ENCODE data around the gene RANGRF.
"Not testable (repeated sequence)": the region's sequence is repeated elsewhere in the genome, so short reads cannot be mapped to it uniquely, and the experiment has no call there.

Gene RANGRF

GRCh38 chr17:8288336-8289102, at the start of gene RANGRF:
Gene RANGRF (plus strand): TSS chr17:8288670. CDS start chr17:8288789, 119 bp downstream.
- DNase-seq (ENCODE audit: low read depth): peak; percentile 74

GRCh38 chr17:8243827-8244226, 44.6 kb upstream of the RANGRF start:
- DNase-seq (ENCODE audit: low read depth): no peak

GRCh38 chr17:8244768-8245167, 43.7 kb upstream of the RANGRF start:
- DNase-seq (ENCODE audit: low read depth): no peak

DNA sequence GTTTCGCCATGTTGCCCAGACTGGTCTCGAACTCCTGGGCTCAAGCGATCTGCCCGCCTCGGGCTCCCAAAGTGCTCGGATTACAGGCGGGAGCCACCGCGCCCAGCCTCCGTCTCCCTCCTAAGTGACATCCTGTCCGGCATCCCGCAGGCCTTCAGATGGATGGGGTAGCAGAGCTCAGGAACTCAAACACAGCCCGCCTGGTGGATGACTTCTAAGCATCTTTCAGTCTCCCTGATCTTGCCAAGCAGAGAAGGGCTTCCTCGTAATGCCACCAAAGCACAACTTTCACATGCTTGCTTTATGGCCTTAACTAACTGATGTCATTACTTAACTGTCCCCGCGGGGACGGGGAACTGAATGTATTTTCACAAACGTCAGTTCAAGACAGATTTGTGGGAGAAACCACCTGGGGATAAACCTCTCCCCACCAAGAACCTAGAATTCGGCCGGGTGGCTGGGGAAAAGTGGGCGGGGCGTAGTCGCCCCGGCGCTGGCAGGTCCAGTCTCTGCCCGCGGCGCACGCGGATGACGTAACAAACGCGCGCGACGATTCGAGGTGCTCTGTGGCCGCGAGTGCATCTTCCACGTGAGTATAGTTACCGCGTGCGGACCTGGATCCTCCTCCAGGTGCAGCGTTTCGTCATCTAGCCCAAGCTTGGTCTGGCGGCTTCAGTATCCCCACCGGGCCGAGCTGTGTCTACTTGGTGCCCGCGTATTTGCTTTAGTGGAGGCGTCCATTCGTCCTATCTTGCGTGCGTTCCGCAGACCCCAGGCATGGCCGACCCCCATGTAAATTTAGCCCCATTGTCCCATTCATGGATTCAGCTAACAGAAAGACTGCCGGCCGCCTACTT, 39.5 kb upstream of the RANGRF start, which contains the start of gene PFAS:
PFAS (plus strand) TSS at position 539 of the 857 bp plus-strand sequence. CDS start 4,649 bp downstream, outside the sequence.
- DNase-seq (ENCODE audit: low read depth): peak; percentile 96

DNA sequence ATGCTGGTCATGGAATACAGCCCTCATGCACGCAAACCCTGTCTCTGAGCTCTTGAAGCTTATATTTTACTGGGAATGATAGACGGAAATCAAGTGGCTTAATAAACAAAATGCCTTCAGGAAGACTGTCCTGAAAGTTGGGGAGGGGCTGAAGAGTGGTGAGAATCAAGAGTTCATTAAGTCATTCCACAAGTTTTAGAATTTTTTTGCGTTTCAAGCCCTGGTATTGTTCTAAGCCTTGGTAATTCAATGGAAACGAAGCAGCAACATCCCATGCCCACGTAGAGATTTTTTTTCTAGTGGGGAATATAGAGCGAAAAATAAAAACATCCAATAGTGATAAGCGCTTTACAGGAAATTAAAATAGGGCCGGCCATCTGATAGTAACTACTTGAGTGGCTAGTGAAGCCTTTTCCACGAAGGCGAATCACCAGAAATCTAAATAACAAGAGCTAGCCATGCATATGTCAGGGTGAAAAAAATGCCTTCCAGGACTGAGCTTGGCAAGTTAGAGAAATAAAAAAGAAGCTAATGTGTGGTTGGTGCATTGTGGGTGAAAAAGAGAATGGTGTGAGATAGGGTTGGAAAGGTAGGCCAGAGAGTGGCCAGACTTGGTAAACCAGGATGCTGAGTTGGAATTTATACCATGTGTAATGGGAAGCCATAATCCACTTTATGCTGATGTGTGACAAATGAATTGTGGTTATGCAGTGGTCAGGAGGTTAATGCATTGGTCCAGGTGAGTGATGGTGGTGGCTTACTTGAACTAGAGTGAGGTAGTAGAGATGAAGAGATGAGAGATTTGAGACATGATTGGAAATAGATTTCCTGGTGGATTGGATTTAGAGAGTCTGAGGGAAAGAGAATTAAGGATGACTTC, 38.6 kb upstream of the RANGRF start:
- no peak for DNase-seq (ENCODE audit: low read depth)

GRCh38 chr17:8251411-8251810, 37.1 kb upstream of the RANGRF start:
- DNase-seq (ENCODE audit: low read depth): not testable (repeated sequence)

- no peak for DNase-seq (ENCODE audit: low read depth)
These were observed 34.7 kb upstream of the RANGRF start for GRCh38 chr17:8253801-8254200.

- no peak for DNase-seq (ENCODE audit: low read depth)
These were observed 33.6 kb upstream of the RANGRF start for GRCh38 chr17:8254881-8255280.

DNA sequence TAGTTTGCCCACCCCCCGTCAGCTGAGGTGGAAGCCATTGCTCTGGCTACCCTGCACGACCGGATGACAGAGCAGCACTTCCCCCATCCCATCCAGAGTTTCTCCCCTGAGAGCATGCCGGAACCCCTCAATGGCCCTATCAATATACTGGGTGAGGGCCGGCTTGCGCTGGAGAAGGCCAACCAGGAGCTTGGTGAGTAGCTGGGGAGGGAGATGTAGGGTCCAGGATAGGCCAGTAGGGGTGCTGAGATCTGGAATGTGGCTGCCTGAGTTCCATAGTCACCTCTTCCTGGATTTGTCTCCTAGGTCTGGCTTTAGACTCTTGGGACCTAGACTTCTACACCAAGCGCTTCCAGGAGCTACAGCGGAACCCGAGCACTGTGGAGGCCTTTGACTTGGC, 33.0 kb upstream of the RANGRF start:
- DNase-seq (ENCODE audit: low read depth): no peak

GRCh38 chr17:8256291-8256690, 32.2 kb upstream of the RANGRF start:
- no peak for DNase-seq (ENCODE audit: low read depth)

GRCh38 chr17:8256691-8257090, 31.8 kb upstream of the RANGRF start:
- DNase-seq (ENCODE audit: low read depth): no peak

- no peak for DNase-seq (ENCODE audit: low read depth)
These were observed 30.7 kb upstream of the RANGRF start for GRCh38 chr17:8257801-8258200.

DNA sequence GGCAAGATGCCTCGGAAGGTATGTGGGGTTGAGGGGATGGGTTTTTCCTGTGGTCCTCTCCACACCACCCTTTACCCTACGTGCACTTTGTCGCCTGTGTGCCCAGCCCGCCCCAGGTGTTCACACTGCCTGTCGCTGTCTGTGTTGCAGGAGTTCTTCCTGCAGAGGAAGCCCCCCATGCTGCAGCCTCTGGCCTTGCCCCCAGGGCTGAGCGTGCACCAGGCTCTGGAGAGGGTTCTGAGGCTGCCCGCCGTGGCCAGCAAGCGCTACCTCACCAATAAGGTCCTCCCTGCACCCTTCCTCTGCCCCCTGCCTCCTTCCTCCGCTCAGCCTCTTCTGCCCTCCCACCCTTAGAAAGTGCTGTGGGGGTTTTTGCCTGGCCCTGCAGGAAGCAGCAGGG, 24.1 kb upstream of the RANGRF start:
- no peak for DNase-seq (ENCODE audit: low read depth)

- no peak for DNase-seq (ENCODE audit: low read depth)
These were observed 23.5 kb upstream of the RANGRF start for GRCh38 chr17:8264836-8265542.

- DNase-seq (ENCODE audit: low read depth): no peak
These were observed 21.6 kb upstream of the RANGRF start for GRCh38 chr17:8266648-8267479.

DNA sequence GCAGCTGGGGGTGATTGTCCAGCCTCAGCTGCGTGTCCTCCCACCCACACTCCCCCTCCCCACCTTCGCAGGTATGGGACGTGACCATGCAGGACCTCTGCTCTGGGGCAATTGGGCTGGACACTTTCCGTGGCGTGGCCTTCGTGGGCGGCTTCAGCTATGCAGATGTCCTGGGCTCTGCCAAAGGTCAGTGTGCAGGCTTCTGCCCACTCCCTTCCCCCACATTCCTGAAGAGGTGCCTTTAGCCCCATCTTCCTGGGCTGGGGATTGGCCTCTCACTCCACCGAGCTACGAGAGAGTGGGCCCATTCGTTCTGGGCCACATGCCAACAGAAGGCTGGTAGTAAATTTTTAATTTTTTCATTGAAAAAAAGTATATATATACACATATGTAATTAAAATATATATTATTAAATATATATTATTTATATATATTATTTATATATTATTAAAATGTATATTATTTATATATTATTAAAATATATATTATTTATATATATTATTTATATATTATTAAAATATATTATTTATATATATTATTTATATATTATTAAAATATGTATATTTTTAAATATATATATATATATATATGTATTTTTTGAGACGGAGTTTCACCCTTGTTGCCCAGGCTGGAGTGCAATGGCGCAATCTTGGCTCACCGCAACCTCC, 20.9 kb upstream of the RANGRF start:
- DNase-seq (ENCODE audit: low read depth): no peak

GRCh38 chr17:8268550-8269298, 19.7 kb upstream of the RANGRF start:
- no peak for DNase-seq (ENCODE audit: low read depth)

GRCh38 chr17:8272421-8272820, 16.0 kb upstream of the RANGRF start:
- no peak for DNase-seq (ENCODE audit: low read depth)

GRCh38 chr17:8273884-8274444, 14.5 kb upstream of the RANGRF start:
- no peak for DNase-seq (ENCODE audit: low read depth)

All from activated T-cell treated with anti-CD3 and anti-CD28 coated beads for 1 hour (primary cell).